LNCAP (cell line): ENCODE data around the gene GPR4.

Experiments
- TF ChIP-seq, protein P1 (sequence below): fragments of 450-650 bp; IDR thresholded peaks from 2 replicates; pipeline ENCODE4 v1.5.1; 2017; ENCODE audit warnings: mild to moderate bottlenecking

Gene GPR4

DNA sequence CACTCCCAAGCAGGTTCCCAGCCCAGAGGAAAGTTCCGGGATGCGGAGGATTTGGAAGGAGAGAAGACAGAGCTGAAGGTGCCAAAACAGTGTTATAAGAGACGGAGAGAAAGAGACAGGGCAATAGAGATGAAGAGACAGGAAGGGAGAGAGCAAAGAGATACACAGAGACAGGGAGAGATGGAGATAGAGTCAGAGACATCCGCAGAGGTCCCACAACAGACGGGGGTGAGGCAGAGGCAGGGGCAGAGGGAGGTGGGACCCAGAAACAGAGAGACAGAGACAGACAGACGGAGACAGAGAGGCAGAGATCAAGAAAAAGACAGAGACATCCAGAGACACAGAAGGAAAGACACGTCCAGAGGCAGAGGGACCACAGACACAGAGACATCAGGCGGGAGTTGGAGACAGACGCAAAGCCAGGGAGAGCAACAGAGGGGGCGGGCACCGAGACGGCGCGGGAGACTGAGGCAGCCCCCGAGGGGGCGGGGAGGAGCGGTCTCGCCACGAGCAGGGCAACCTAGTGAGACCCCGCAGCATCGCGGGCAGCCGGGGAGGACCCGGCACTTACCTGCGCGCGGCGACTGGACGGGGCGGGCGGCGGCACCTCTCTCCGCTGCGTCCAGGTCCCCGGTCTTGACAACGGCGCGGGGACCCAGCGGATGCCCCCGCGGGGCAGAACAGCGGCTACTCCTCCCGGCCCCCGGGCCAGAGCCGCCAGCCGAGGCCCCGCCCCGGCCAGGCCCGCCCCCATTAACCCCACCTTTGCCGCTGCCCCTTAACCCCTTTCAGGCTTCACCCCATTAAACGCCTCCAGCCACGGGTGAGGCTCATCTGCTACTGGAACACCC, at the start of gene GPR4:
GPR4 (minus strand) TSS at position 689 of the 851 bp plus-strand sequence. CDS start 10,346 bp downstream, outside the sequence.
- TF ChIP-seq, protein P1, sequence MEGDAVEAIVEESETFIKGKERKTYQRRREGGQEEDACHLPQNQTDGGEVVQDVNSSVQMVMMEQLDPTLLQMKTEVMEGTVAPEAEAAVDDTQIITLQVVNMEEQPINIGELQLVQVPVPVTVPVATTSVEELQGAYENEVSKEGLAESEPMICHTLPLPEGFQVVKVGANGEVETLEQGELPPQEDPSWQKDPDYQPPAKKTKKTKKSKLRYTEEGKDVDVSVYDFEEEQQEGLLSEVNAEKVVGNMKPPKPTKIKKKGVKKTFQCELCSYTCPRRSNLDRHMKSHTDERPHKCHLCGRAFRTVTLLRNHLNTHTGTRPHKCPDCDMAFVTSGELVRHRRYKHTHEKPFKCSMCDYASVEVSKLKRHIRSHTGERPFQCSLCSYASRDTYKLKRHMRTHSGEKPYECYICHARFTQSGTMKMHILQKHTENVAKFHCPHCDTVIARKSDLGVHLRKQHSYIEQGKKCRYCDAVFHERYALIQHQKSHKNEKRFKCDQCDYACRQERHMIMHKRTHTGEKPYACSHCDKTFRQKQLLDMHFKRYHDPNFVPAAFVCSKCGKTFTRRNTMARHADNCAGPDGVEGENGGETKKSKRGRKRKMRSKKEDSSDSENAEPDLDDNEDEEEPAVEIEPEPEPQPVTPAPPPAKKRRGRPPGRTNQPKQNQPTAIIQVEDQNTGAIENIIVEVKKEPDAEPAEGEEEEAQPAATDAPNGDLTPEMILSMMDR: no peak

DNA sequence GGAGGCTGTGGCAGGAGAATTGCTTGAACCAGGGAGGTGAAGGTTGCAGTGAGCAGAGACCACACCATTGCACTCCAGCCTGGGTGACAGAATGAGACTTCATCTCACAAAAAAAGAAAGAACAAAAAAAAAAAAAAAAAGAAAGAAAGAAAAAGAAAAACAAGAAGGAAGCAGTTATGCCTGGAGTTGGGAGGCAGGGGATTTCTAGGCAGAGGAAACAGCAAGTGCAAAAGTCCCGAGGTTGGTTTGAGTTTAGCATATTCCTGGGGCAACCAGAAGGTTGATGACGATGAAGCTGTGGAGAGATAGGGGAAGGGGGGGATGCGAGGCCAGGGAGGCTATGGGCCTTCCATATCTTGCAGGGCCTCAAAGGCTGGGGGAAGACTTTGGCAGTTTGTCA, 48.7 kb upstream of the GPR4 start:
- TF ChIP-seq, protein P1: no peak

DNA sequence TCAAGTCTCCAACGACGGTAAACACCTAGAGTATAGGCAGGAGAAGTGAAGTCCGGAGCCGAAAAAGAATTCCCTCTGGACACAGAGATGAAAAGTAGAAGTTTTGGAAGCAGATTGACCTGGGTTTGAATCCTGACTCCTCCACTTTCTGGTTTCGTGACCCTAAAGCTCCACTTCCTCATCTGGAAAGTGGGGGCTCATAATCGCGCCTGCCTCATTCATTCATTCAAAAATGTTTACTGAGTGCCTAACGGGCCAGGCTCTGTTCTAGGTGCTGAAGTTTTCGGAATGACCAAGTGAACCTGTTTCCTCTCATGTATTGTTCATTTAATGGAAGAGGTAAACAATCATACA, 44.3 kb upstream of the GPR4 start:
- TF ChIP-seq, protein P1: no peak

DNA sequence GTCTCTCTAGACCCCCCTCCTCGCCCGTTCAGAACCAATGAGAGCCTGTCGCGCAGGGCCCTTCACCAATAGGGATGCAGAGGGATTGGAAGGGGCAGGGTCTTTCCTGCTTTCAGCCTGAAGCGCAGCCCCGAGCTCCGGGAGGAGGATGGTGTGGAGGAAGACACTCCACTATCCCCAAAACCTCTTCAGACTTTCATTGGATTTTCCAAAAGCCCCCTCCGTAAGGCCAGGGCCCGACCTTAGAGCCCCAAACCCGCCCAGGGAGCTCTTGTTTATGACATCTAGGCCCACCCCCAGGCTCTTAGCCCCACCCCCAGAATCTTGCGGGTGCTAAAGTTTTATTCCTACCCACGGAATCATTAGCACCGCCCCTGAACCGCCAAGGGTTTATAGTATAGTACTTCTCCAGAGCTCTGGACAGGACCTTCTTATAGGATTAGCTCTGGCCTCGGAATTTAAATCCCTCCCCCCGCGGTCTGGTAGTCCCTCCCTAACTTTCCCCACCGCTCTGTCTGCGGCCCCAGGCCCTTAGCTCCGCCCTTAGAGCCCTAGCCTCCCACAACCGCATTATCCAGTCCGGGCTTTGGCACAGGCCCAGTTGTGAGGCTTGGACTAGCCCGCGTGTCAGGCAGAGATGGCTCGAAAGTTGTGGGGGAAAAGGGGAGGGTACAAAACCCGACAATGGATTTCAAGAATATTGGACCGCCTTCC, 43.8 kb upstream of the GPR4 start:
- TF ChIP-seq, protein P1: no peak

DNA sequence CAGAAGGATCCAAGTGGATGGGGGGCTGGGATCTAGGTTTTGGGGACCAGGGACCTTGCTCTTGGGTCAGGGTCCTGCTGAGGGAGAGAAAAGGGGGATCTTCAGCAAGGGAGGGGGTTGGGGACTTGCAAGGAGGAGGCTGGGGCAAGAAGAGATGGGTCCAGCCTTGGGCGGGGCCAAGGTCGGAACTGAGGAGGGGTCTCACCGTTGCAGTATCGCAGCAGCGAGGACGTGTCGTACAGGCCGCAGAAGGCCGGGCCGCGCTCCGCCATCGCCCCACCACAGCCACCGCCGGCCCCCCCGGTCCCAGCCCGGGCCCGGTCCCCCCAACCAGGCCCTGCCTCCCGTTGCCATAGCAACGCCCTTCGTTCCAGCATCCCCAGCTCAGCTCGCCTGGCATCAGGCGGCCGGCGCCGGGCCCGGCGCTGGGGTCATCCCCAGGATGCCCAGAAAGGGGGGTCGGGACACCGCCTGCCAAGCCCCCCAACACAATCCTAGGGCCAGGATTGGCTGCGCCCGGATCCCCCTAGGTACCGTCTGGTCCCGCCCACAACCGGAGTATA, 43.1 kb upstream of the GPR4 start:
- TF ChIP-seq, protein P1: no peak

DNA sequence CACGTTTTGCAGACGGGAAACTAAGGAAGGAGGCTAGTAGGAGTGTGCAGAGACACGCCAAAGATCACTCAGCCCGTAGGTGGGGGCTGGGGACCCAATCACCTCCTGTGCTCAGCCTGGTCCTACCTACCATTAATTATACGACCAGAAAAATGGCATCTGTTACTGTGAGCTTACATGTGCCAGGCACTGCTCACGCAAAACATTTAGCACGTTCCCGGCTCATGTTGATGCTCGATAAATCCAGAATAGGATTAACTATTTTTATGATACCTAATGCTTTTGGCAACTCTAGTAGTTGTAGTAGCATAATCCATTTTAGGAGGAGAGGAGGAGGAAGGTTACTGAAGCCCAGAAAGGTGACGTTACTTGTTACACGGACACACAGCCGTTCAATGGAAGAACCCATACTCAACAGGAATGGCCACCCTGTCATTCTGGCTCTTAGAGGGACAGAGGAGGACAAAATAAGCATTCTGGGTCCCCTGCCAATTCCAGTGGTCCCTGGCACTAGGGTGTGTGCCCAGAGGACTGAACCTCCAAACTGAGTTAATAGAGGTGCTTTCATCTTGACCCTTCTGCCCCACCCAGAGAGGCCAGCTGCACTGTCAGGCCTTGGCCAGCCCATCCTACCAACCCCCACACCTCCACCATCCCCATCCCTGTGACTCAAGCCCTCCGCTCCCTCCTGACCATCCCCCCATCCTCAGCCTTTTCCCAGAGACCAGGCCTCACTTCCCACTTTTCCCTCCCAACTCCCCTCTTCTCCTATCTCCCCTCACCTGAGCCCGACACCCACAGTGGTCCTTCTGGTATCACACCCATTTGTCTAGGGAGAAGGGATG, 42.1 kb upstream of the GPR4 start:
- TF ChIP-seq, protein P1: no peak
